IPS-20b (cell line): ENCODE measurements around the gene CCDC85B.

Source experiments
- H3K27ac ChIP-seq: one replicate; pipeline ENCODE4 v1.5.1; 2013; ENCODE audit warnings: low read length
- H3K27me3 ChIP-seq: 2 replicates; pipeline ENCODE4 v1.6.1; 2013; ENCODE audit warnings: mild to moderate bottlenecking, low read length, inconsistent platforms; ENCODE audit not compliant: insufficient read depth
- H3K36me3 ChIP-seq: 2 replicates; pipeline ENCODE4 v1.6.1; 2013; ENCODE audit warnings: low read depth, mild to moderate bottlenecking, inconsistent platforms, low read length, moderate library complexity; ENCODE audit not compliant: insufficient read depth
- H3K4me1 ChIP-seq: 2 replicates; pipeline ENCODE4 v1.6.1; 2013; ENCODE audit warnings: mild to moderate bottlenecking, control low read depth, inconsistent platforms, low read length, moderate library complexity; ENCODE audit not compliant: insufficient read depth
- H3K4me3 ChIP-seq: 2 replicates; pipeline ENCODE4 v1.5.1; 2013; ENCODE audit warnings: mild to moderate bottlenecking, low read length, inconsistent platforms
- H3K9ac ChIP-seq: 2 replicates; pipeline ENCODE4 v1.6.1; 2013; ENCODE audit warnings: low read depth, mild to moderate bottlenecking, inconsistent platforms, low read length, moderate library complexity
- H3K9me3 ChIP-seq: 2 replicates; pipeline ENCODE4 v1.6.1; 2013; ENCODE audit warnings: mild to moderate bottlenecking, low read depth, low read length, inconsistent platforms; ENCODE audit not compliant: insufficient read depth

The CCDC85B gene

DNA sequence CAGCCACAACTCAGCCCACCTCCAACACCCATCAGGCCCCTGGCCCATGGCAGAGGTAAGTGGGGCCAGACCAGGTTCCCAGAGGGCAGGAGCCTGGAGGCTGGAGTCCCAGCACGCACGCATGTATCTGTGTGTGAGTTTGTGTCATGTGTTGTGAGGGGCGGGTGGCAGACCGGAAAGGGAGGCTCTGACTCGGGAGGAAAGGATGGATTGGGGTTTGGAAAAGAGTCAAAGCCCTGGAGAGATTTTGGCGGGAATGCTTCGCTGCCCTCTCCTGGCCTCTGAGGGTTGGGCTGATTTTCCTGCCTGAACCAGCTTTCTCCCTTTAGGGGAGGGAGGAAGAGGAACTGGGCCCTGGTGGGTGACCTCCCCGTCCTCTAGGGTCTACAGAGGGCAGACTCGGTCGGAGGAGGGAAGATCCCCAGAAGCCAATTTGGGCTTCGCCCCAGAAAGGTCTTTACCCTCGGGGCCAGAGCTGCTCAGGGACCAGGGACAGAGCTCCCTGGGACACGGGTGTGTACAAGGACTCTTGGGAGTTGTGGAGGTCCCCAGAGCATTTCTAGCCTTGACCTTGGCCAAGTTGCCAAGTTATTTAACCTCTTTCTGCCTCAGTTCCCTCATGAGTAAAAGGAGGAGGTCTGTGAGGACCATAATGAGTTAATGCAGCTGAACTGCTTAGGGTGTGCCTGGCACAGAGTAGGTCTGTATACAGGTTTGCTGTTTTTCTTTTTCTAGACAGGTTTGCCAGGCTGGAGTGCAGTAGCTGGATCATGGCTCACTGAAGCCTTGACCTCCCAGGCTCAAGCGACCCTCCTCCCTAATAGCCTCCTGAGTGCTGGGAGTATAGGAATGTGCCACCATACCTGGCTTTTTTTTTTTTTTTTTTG, 21.5 kb downstream of the CCDC85B start:
- no peaks in the 10 kb centered on the region for H3K9me3 ChIP-seq
- H3K4me3 ChIP-seq = no peak overlapping the region
- H3K4me1 ChIP-seq = peaks cover 9% of the 10 kb centered on the region; the same call in 1 of the 2 replicates
- peaks cover 20% of the 10 kb centered on the region for H3K27me3 ChIP-seq
- no peak overlapping the region for H3K27ac ChIP-seq
- no peaks in the 10 kb centered on the region for H3K36me3 ChIP-seq
- peak overlapping the region; percentile 38; the same call in 1 of the 2 replicates for H3K9ac ChIP-seq

DNA sequence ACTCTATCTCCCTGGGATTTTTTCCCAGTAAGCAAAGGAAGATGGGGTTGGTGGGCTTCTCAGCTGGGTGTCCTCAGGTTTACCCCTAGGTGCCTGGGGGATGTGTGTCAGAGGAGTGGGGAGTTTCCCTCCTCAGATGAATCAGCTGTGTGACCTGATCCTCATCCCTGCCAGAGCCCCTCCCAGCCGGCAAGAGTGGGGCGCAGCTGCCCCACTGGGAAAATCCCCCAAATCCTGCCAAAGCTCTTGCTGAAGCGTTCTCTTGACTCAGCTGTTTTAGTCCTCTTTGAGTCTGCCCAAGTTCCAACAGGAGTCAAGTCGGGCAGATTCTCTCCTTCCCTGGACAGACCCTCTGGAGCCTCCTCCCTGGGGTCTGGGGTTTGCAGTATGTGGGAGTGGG, 22.4 kb downstream of the CCDC85B start:
- Histone ChIP-seq H3K36me3 (no peaks in the 10 kb centered on the region), H3K4me3 (no peak overlapping the region), H3K4me1 (peaks cover 9% of the 10 kb centered on the region; the same call in 1 of the 2 replicates), H3K27me3 (peaks cover 16% of the 10 kb centered on the region; the same call in 1 of the 2 replicates), H3K9ac (no peak overlapping the region), H3K27ac (no peak overlapping the region), H3K9me3 (no peaks in the 10 kb centered on the region)

DNA sequence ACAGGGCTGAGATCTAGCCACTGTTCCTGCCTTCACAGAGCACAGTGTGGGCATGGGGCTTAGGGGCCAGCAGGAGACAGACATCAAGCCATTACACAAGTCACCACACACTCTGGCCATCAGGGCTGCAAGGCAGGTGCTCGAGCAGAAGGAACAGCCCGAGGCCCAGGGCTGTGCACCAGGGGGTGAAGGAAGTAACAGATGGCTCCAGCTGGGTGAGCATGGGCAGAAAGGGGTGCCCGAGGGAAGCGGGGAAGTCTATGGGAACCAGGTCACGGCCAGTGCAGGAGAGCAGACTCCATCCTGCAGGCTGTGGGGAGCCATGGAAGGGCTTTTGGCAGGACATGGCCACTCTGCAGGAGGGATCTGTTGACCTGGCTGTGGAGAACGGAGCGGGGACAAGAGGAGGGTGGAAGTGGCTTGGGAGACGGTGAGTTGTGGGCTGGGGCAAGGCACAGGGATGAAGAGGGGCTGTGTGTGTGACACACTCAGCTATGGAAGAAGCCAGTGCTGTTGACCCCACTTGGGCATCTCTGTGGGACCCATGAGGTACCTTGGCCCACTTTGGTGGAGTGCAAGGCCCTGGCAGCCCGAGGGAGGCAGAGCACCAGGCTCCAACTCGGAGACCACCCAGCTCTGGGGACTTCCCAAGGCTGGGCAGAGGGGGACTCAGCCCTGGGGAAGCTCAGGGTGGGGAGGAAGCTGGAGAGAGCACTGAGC, 24.8 kb downstream of the CCDC85B start:
- Histone ChIP-seq H3K4me1 (peaks cover 9% of the 10 kb centered on the region; the same call in 1 of the 2 replicates), H3K9ac (no peak overlapping the region), H3K27me3 (peaks cover 5% of the 10 kb centered on the region; the same call in 1 of the 2 replicates), H3K4me3 (no peak overlapping the region), H3K9me3 (no peaks in the 10 kb centered on the region), H3K36me3 (no peaks in the 10 kb centered on the region), H3K27ac (no peak overlapping the region)

DNA sequence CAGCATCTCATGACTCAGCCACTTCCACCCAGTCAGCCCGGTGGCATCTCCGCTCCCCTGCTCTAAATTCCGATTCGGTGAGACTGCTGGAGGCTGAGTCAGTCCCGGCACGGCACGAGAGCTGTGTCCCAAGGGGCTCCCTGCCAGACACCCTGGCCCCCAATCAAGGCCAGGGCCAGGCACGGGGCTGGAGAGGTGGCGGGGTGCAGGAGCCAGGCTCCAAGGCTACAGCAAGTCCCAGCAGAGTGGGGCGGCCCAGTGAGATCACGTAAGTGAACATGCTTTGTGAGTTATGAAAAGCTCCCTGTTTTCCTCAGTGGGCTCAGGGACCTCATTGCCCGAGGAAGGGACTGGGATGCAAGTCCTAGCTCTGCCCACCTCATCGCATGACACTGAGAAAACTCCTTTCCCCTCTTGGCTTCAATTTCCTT, 25.4 kb downstream of the CCDC85B start:
- no peak overlapping the region for H3K4me3 ChIP-seq
- peaks cover 5% of the 10 kb centered on the region; the same call in 1 of the 2 replicates for H3K27me3 ChIP-seq
- H3K9me3 ChIP-seq = no peaks in the 10 kb centered on the region
- H3K36me3 ChIP-seq = no peaks in the 10 kb centered on the region
- no peak overlapping the region for H3K9ac ChIP-seq
- H3K4me1 ChIP-seq = peaks cover 9% of the 10 kb centered on the region; the same call in 1 of the 2 replicates
- no peak overlapping the region for H3K27ac ChIP-seq

DNA sequence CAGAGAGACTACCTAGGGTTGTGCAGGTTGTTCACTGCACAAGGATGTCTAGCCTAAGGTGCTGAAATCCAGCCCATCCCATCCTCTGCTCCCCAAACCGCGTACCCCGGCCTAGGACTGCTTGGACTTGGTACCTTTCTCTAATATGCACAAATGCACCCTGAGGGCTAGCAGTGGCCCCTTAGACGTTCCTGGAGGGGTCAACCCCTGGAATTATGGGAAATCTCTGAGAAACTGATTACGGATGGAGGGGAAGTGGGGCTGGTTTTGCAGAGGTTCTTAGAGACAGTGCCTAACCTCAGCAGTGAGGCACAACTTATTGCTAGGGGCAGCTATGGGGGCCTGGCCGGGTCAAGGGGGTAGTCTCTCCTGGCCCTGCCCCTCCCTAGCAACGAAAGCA, 25.9 kb downstream of the CCDC85B start:
- Histone ChIP-seq H3K27ac (no peak overlapping the region), H3K36me3 (no peaks in the 10 kb centered on the region), H3K27me3 (peaks cover 5% of the 10 kb centered on the region; the same call in 1 of the 2 replicates), H3K9ac (no peak overlapping the region), H3K4me3 (no peak overlapping the region), H3K9me3 (no peaks in the 10 kb centered on the region), H3K4me1 (peaks cover 9% of the 10 kb centered on the region; the same call in 1 of the 2 replicates)

DNA sequence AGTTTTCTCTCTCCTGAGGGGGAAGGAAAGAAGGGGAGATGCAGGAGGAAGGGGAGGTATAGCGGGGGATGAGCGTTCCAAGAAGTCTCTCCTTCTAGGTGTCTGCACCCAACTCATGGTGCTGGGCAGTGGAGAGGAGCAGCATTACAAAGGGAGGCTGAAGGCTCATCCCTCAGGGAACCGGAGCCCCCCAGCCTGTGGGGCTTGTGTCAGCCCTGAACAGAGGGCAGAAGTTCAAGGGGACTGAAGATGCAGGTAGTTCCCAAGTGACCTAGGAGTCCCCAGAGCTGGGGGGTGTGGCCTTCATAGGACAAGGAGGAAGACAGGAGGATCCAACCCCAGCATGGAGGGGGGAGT, 26.6 kb downstream of the CCDC85B start:
- no peak overlapping the region for H3K27ac ChIP-seq
- peaks cover 3% of the 10 kb centered on the region; the same call in 1 of the 2 replicates for H3K27me3 ChIP-seq
- peaks cover 2% of the 10 kb centered on the region; the same call in 1 of the 2 replicates for H3K36me3 ChIP-seq
- H3K9ac ChIP-seq = no peak overlapping the region
- no peaks in the 10 kb centered on the region for H3K9me3 ChIP-seq
- H3K4me1 ChIP-seq = peaks cover 7% of the 10 kb centered on the region; the same call in 1 of the 2 replicates
- no peak overlapping the region for H3K4me3 ChIP-seq

DNA sequence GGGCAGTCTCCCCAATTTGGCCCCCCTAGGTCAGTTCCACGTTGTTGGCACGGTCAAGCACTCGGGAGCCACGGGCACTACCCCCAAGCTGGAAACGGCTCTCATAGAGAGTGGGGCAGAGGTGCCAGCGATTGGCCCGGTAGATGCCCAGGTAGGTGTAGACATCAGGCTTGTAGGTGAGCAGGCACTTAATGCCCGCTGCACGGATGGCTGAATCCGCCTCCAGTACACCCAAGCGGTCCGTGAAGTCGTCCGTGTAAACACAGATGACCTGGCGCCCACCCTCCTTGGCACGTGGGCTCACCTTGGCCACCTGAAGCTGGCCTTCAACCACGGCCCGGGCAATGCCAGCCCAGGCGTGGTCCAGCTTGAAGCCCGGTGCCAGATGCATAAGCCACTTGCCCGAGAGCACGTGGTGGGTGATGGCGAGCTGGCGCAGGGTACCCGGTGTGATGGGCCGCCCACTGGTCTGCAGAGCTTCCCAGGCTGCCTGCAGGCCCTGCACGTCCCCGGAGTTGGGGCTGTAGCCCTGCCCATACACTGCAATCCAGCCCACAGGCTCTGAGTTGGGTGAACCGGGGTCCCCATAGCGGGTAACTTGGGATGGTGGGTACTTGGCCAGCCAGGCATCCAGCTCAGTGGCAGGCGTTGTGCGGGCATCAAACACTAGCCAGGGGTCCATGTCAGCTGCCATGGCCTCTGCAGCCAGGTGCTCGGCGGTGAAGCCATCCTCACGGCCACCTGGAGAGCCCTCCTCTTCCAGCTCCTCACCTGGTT, 27.1 kb downstream of the CCDC85B start:
- Histone ChIP-seq H3K9ac (peak overlapping the region; percentile 94; the same call in 1 of the 2 replicates), H3K9me3 (no peaks in the 10 kb centered on the region), H3K27me3 (no peaks in the 10 kb centered on the region), H3K36me3 (peaks cover 8% of the 10 kb centered on the region), H3K4me1 (peaks cover 6% of the 10 kb centered on the region; the same call in 1 of the 2 replicates), H3K4me3 (peak overlapping the region; percentile 97), H3K27ac (no peak overlapping the region)

DNA sequence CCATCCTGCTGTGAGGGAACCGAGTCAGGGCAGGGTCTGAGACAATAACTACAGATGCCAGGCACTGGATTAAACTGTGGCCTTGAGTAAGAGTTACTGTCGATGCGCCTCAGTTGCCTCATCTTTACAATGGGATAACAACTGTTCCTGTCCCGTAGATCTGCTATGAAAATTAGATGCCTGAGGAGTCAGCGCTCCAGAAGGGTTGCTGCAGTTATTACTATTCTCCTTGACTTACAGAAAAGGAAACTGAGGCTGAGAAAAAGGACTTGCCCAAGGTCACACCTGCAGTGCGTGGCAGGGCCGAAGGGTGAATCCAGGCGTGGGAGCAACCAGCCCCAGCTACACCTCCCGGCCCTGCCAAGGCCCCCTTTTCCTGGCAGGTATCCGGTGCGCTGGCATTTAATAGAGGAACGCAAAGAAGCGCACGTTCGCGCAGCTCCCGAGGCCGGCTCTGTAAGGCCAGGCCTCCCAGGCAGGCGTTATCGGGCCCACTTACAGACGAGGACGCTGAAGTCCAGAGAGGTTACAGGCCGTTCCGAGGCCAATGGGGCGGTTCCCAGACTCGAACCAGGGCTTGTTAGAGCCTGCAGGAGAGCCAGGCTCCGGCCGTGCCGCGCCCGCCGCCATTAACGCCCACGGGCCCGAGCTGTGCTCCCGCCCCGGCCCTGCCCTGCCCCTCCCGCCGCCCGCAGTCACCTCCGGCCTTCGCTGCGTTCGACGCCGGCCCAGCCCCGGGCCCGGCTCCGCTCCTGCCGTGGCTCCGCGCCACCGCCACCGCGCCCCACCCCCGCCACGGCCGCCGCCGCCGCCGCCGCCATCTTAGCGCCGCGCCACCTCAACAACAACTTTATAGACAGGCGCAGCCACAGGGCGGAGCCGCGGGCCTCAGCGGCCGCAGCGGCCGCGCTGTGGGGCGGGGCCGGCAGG, 28.0 kb downstream of the CCDC85B start, which contains the start of gene C11orf68:
C11orf68 (minus strand) TSS at position 852 of the 930 bp plus-strand sequence; CDS start at position 821, 31 bp downstream.
- H3K9me3 ChIP-seq = no peaks in the 10 kb centered on the region
- H3K27ac ChIP-seq = peak within 1 kb of the TSS; percentile 55
- peaks cover 6% of the 10 kb centered on the region; the same call in 1 of the 2 replicates for H3K4me1 ChIP-seq
- H3K27me3 ChIP-seq = no peaks in the 10 kb centered on the region
- H3K4me3 ChIP-seq = peak within 1 kb of the TSS; percentile 97
- peaks cover 15% of the 10 kb centered on the region for H3K36me3 ChIP-seq
- peak within 1 kb of the TSS; percentile 94 for H3K9ac ChIP-seq

DNA sequence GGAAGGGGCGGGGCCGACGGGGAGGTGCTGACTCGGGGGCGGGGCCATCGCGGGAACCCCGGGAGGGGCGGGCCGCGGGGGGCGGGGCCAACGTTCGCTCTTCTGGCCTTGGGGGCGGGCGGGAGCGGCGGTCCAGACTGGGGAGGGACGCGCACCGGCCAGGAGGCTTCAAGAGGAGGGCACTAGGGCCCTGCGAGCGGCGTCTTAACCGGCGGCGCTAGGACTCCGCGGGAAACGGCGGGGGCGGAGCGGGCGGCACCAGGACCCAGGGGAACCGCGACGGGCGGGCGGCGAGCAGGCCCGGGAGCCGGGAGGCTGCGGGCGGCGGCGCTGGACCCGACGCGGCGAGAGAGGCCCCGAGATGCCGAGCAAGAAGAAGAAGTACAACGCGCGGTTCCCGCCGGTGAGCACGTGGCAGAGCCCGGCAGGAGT, 28.7 kb downstream of the CCDC85B start, which contains the start of gene DRAP1:
DRAP1 (plus strand) TSS at position 286 of the 432 bp plus-strand sequence; CDS start at position 362, 76 bp downstream.
- Histone ChIP-seq H3K9me3 (no peaks in the 10 kb centered on the region), H3K4me3 (peak within 1 kb of the TSS; percentile 97), H3K36me3 (peaks cover 15% of the 10 kb centered on the region), H3K9ac (peak within 1 kb of the TSS; percentile 94), H3K27ac (peak within 1 kb of the TSS; percentile 55), H3K27me3 (no peaks in the 10 kb centered on the region), H3K4me1 (peaks cover 6% of the 10 kb centered on the region; the same call in 1 of the 2 replicates)
